Stimulated activated CD4-positive, alpha-beta T cell treated with anti-CD3 and anti-CD28 coated beads, Interleukin-4, amount 100 ng/mL, for 1 hour (primary cell): ENCODE measurements around the gene TAF1.
"Not testable (repeated sequence)": the region's sequence is repeated elsewhere in the genome, so short reads cannot be mapped to it uniquely, and the experiment has no call there.

Source experiments
- DNase-seq: peaks from one replicate; pipeline ENCODE4 v3.0.0-alpha.2; 2020

Gene TAF1

GRCh38 chrX:71432733-71433132, 66.6 kb downstream of the TAF1 start:
- DNase-seq = no peak

GRCh38 chrX:71438750-71439149, 72.6 kb downstream of the TAF1 start:
- no peak for DNase-seq

GRCh38 chrX:71439420-71439819, 73.3 kb downstream of the TAF1 start:
- DNase-seq = no peak

GRCh38 chrX:71439896-71440295, 73.7 kb downstream of the TAF1 start:
- no peak for DNase-seq

GRCh38 chrX:71440401-71440800, 74.2 kb downstream of the TAF1 start:
- DNase-seq = no peak

- not testable (repeated sequence) for DNase-seq
Measured at GRCh38 chrX:71441809-71442208, 75.7 kb downstream of the TAF1 start.

- no peak for DNase-seq
Measured at GRCh38 chrX:71450433-71451106, 84.4 kb downstream of the TAF1 start.

GRCh38 chrX:71451518-71451917, 85.4 kb downstream of the TAF1 start:
- DNase-seq = not testable (repeated sequence)

- DNase-seq = no peak
Measured at GRCh38 chrX:71453056-71453455, 86.9 kb downstream of the TAF1 start.

- no peak for DNase-seq
Measured at GRCh38 chrX:71454222-71454621, 88.1 kb downstream of the TAF1 start.

GRCh38 chrX:71458866-71459265, 92.7 kb downstream of the TAF1 start:
- no peak for DNase-seq

GRCh38 chrX:71464968-71465367, 98.8 kb downstream of the TAF1 start:
- no peak for DNase-seq

- DNase-seq = no peak
Measured at GRCh38 chrX:71466979-71467523, 100.9 kb downstream of the TAF1 start.

- DNase-seq = no peak
Measured at GRCh38 chrX:71475785-71476540, 109.8 kb downstream of the TAF1 start.

GRCh38 chrX:71482228-71482958, 116.2 kb downstream of the TAF1 start:
- no peak for DNase-seq

- DNase-seq = no peak
Measured at GRCh38 chrX:71487814-71488213, 121.7 kb downstream of the TAF1 start.

GRCh38 chrX:71489540-71489939, 123.4 kb downstream of the TAF1 start:
- DNase-seq = no peak

GRCh38 chrX:71492231-71493065, 126.3 kb downstream of the TAF1 start:
- peak; percentile 39 for DNase-seq

GRCh38 chrX:71493111-71493613, 127.0 kb downstream of the TAF1 start:
- DNase-seq = no peak

GRCh38 chrX:71495979-71496378, 129.8 kb downstream of the TAF1 start:
- not testable (repeated sequence) for DNase-seq

- no peak for DNase-seq
Measured at GRCh38 chrX:71496476-71496875, 130.3 kb downstream of the TAF1 start.

GRCh38 chrX:71502080-71502479, 135.9 kb downstream of the TAF1 start:
- not testable (repeated sequence) for DNase-seq
